AG09309 (cell line): ENCODE data around the gene MYL6.

ENCODE experiments used
- DNase-seq: peaks from one replicate; pipeline ENCODE4 v3.0.0-alpha.2; 2010; ENCODE audit warnings: low read depth
- H3K4me3 ChIP-seq: 2 replicates; pipeline ENCODE4 v1.5.1; 2011; ENCODE audit warnings: mild to moderate bottlenecking, low read depth, low read length, moderate library complexity; ENCODE audit not compliant: control insufficient read depth
- TF ChIP-seq, protein P1 (sequence below): IDR thresholded peaks from 2 replicates; pipeline ENCODE4 v1.5.1; 2011; ENCODE audit warnings: mild to moderate bottlenecking, low read depth, low read length, inconsistent platforms; ENCODE audit not compliant: insufficient read depth, control insufficient read depth; ENCODE audit errors: missing control alignments

Gene MYL6

DNA sequence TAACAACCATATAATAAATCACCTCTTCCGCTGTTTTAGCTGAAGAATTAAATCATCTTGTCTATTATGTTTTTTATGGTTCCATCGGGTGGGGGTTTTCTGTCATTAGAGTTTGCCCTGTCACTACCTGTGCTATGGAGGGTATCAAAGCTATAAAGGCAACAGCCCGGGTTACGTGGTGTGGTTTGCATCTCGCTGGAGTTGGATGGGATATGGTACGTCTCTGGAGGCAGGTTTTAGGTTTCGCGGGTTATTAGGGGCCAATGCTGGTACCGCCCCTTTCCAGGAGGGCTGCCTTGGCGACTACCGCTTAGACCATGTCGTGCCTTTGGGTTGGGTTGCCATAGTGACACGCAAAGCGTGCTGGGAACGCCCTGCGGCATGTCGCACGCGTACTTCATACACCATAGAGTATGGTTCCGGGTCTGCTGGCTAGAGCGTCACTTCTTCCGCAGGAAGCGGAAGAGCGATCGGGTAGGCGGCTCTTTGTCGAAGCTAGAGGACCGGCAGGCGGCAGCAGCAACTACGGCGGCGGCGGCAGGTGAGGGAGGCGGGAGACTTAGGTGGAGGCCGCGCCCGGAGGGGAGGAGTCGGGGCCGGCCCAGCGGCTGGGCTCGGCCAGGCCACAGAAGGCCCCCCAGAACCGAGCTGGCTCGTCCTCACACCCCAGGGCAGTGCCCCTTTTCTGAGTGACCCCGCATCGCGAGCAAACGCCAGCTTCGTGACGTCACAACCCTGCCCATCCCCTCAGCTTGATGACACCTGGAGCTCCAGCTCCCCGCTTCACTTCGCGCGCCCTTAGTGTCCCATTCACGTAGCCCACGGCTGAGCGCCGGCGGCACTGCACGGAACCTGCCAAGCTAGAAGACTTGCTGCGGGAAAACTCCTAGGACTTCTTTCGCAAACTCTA lies 40.1 kb upstream of the MYL6 start, which contains the start of gene ZC3H10:
TSS of gene ZC3H10 (plus strand) at position 489 of the 910 bp plus-strand sequence. CDS start 2,297 bp downstream, outside the sequence.
- H3K4me3 ChIP-seq, result peak within 1 kb of the TSS; percentile 80
- TF ChIP-seq, protein P1, sequence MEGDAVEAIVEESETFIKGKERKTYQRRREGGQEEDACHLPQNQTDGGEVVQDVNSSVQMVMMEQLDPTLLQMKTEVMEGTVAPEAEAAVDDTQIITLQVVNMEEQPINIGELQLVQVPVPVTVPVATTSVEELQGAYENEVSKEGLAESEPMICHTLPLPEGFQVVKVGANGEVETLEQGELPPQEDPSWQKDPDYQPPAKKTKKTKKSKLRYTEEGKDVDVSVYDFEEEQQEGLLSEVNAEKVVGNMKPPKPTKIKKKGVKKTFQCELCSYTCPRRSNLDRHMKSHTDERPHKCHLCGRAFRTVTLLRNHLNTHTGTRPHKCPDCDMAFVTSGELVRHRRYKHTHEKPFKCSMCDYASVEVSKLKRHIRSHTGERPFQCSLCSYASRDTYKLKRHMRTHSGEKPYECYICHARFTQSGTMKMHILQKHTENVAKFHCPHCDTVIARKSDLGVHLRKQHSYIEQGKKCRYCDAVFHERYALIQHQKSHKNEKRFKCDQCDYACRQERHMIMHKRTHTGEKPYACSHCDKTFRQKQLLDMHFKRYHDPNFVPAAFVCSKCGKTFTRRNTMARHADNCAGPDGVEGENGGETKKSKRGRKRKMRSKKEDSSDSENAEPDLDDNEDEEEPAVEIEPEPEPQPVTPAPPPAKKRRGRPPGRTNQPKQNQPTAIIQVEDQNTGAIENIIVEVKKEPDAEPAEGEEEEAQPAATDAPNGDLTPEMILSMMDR, result peak; percentile 52

DNA sequence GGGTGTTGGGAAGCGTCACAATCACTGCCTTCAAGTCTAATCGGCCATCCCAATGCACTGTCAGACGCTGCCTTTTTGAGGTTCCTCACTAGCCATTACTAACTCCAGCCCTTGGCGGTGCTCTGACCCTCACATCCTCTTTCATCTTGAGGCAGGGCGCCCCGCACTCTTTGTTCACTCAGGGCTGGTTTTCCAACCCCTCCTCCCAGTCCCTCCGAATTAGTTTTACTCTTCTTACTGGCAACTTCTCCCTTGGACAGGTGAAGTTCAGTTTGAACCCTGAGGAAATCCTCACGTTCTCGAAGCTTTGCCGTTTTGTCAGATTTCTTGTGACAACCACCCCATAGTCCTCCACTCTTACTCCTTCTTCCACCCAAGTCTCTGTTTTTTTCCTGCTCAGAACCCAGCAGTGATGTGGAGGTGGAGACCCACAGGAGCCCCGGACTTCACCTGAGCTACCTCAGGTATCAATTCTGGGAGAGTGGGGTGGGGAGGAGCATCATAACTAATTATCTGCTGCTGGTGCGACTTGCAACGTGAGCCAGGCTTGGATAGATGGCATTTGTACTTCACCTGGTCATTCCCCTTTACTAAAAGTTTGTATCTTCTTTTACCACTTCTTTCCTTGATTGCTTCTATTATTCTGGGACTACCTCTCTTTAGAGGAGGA lies 39.3 kb upstream of the MYL6 start:
- no peak for DNase-seq
- TF ChIP-seq, protein P1, result no peak
- peak overlapping the region; percentile 79 for H3K4me3 ChIP-seq

More for the DNA sequence above, 40.1 kb upstream of the MYL6 start, which contains the start of gene ZC3H10:
- DNase-seq, result peak; percentile 99

DNA sequence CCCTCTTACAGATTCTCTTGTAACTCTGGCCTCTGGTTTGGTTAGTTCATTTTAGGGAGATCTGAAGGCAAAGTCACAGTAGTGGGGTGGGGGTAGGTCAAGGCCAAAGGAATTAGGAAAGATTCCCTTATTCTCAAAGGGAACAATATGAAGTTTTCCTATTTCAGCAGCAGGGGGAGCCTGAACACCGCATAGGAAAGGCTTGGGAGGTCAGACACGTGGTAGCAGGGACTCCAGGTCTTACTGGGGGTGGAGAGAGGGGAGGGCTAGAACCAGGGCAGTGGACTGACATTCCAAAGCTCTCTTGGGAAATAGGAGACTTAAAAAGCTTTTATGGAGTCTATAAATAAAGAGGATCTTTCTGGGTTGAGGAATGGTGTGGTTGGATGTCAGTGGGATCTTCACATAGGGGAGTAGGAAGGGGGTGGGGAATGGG lies 38.8 kb upstream of the MYL6 start:
- H3K4me3 ChIP-seq, result no peak overlapping the region
- TF ChIP-seq, protein P1, result peak; percentile 81
- peak; percentile 92 for DNase-seq

DNA sequence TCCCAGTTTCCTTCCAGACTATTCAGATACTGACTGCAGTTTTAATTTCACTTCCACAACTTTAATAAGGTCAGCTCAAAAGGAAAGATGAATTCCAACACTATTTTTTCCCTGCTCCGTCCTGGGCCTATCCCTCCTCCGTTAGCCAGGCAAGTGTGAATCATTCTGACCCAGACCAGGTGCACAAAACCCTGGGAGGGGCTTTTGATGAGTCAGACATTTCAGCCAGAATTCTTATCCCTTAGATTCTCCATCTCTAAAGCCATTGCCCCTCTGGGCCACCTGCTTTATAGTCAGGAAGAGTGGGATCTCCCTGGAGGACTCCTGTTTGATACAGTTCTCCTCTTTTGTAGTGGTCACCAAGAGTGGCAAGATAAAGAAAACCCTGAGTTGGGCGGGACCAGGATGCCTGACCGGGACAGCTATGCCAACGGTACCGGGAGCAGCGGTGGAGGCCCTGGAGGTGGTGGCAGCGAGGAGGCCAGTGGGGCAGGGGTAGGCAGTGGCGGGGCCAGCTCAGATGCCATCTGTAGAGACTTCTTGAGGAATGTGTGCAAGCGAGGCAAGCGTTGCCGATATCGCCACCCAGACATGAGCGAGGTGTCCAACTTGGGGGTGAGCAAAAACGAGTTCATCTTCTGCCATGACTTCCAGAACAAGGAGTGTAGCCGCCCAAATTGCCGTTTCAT lies 37.9 kb upstream of the MYL6 start:
- no peak for DNase-seq
- H3K4me3 ChIP-seq, result no peak overlapping the region
- TF ChIP-seq, protein P1, result no peak

DNA sequence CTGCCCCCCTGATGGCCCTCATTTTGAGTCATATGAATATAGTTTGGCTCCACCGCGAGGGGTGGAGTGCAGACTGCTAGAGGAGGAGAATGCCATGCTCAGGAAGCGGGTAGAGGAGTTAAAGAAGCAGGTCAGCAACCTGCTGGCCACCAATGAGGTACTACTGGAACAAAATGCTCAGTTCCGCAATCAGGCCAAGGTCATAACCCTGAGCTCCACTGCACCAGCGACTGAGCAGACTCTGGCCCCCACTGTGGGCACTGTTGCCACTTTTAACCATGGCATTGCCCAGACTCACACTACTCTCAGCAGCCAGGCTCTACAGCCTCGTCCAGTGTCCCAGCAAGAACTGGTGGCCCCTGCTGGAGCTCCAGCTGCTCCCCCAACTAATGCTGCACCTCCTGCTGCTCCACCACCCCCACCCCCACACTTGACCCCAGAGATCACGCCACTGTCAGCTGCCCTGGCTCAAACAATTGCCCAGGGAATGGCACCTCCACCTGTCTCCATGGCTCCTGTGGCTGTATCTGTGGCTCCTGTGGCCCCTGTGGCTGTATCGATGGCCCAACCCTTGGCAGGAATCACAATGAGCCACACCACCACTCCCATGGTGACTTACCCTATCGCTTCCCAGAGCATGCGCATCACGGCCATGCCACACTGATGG lies 36.8 kb upstream of the MYL6 start:
- TF ChIP-seq, protein P1, result no peak
- H3K4me3 ChIP-seq, result no peak overlapping the region
- no peak for DNase-seq

DNA sequence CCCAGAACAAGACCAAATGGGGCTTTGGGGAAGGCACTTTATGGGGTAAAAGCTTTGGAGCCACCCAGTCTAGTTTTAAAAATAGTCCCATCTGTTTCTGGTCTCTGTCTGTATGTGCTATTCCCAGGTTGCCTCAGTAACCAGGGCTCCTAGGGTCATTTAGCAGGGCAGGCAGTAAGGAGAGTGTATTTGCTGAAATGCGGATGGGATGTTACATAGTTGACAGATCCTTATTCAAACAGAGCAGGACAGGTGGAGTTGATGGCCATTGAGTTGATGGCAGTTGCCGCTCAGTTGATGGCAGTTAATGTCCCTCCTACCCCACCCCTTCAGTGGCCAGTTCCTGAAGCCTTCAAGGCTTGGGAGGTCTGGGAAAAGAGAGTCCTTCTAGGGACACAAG lies 35.5 kb upstream of the MYL6 start:
- DNase-seq, result no peak
- H3K4me3 ChIP-seq, result no peak overlapping the region
- TF ChIP-seq, protein P1, result no peak
